ENCODE results near the gene KRT7. TPM values are rescaled to one million over a fixed set of nuclear protein-coding genes. Genes with fewer than 3 reads are reported as not detected.

The KRT7 gene
- total RNA-seq, 1 experiment from 2014 or later: 10.0 TPM

GRCh38 chr12:52187640-52188039 is 45.4 kb upstream of the KRT7 start:
- Mint-ChIP-seq H3K27ac (no peak overlapping the region), H3K4me3 (no peak overlapping the region), H3K9me3 (no peaks in the 10 kb centered on the region; a peak in 1 of 5 replicates), H3K27me3 (ENCODE audit: low read depth) (peaks cover 6% of the 10 kb centered on the region), H3K4me1 (peaks cover 24 to 53% of the 10 kb centered on the region in 2 experiments), H3K36me3 (ENCODE audit: insufficient read depth in 1 of 3, low read depth in 3 of 3) (no peaks in the 10 kb centered on the region)
- Histone ChIP-seq H3K27ac (ENCODE audit: insufficient read length, low read depth, low read length) (no peak overlapping the region), H3K23ac (ENCODE audit: insufficient read length, low read depth, low read length) (no peak overlapping the region), H3K79me1 (ENCODE audit: insufficient read depth, low read depth, low read length, poor library complexity, severe bottlenecking) (no peaks in the 10 kb centered on the region), H3K4me1 (ENCODE audit: insufficient read depth, low read length) (peaks cover 2% of the 10 kb centered on the region; the same call in 1 of the 2 replicates), H3K27me3 (ENCODE audit: insufficient read depth, low read length) (no peaks in the 10 kb centered on the region), H4K91ac (ENCODE audit: insufficient read length, low read depth, low read length) (no peak overlapping the region), H2BK12ac (ENCODE audit: insufficient read length, low read depth, low read length) (no peak overlapping the region), H4K8ac (replicated peaks; ENCODE audit: insufficient read length, low read depth, low read length) (no peak overlapping the region), H2BK15ac (ENCODE audit: low read depth, low read length) (no peak overlapping the region), H3T11ph (ENCODE audit: low read length) (no peak overlapping the region), H2BK120ac (ENCODE audit: low read depth, low read length, poor library complexity, severe bottlenecking) (no peak overlapping the region), H4K20me1 (ENCODE audit: control insufficient read depth, insufficient read depth, insufficient read length) (no peaks in the 10 kb centered on the region), H3K4ac (ENCODE audit: low read depth, low read length) (no peak overlapping the region), H3K4me2 (ENCODE audit: insufficient read depth, insufficient read length, low read length) (no peak overlapping the region), H2BK20ac (ENCODE audit: low read depth, low read length, poor library complexity, severe bottlenecking) (no peak overlapping the region), H3K18ac (ENCODE audit: insufficient read length, low read depth, low read length) (no peak overlapping the region), H3K79me2 (ENCODE audit: insufficient read depth, low read length) (no peaks in the 10 kb centered on the region), H3K56ac (ENCODE audit: insufficient read length, low read depth, low read length) (no peak overlapping the region), H3K9ac (ENCODE audit: extremely low read depth, insufficient read length, low read length) (no peak overlapping the region), H3K9me3 (ENCODE audit: control insufficient read depth, low read depth, low read length) (no peaks in the 10 kb centered on the region), H2AK5ac (ENCODE audit: insufficient read length, low read length) (no peak overlapping the region), H2BK5ac (ENCODE audit: insufficient read length, low read length) (no peak overlapping the region), H4K5ac (ENCODE audit: insufficient read length, low read depth, low read length) (no peak overlapping the region), H3K14ac (ENCODE audit: insufficient read depth, low read length) (no peak overlapping the region), H3K23me2 (ENCODE audit: insufficient read length, low read depth, low read length, poor library complexity, severe bottlenecking) (no peaks in the 10 kb centered on the region), H2AFZ (ENCODE audit: low read length) (no peak overlapping the region)
- WGBS (ENCODE audit: extremely low coverage, insufficient read length, low lambda C conversion rate): no CpG with 5 or more reads among the region's 5 CpGs
- TF ChIP-seq CTCF (conservative IDR thresholded peaks at IDR 0.05): no peak
- DNase-seq: no peak
